ENCODE measurements around the gene SHBG.

DNA sequence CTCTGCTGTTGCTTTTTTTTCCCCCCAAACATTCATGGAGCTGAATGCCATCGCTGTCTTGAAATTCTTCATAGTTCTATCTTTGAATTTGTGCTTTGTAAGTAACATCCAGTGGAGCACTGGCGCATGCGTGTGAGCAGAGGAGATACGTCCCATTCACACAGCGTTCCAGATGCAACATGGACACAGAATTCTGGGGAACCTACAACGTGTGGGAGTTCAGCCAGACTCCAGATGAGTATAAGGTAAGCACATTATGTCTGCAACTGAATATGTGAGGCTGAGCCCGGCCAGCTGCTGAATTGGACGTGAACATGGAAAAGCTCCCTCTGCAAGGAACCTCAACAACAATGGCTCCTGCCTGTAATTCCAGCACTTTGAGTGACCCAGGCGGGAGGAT is 16.5 kb downstream of the SHBG start:
- TF ChIP-seq, protein P1, sequence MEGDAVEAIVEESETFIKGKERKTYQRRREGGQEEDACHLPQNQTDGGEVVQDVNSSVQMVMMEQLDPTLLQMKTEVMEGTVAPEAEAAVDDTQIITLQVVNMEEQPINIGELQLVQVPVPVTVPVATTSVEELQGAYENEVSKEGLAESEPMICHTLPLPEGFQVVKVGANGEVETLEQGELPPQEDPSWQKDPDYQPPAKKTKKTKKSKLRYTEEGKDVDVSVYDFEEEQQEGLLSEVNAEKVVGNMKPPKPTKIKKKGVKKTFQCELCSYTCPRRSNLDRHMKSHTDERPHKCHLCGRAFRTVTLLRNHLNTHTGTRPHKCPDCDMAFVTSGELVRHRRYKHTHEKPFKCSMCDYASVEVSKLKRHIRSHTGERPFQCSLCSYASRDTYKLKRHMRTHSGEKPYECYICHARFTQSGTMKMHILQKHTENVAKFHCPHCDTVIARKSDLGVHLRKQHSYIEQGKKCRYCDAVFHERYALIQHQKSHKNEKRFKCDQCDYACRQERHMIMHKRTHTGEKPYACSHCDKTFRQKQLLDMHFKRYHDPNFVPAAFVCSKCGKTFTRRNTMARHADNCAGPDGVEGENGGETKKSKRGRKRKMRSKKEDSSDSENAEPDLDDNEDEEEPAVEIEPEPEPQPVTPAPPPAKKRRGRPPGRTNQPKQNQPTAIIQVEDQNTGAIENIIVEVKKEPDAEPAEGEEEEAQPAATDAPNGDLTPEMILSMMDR (conservative IDR thresholded peaks at IDR 0.05; ENCODE audit: low read depth, low read length): no peak
- no peak for TF ChIP-seq EZH2 (IDR thresholded peaks at IDR 0.05; ENCODE audit: borderline replicate concordance, low read depth, low read length, poor library complexity, severe bottlenecking)

Data from A673 (cell line).